Measurements from ENCODE around the gene CDC45. TPM values are rescaled to one million over a fixed set of nuclear protein-coding genes. Genes with fewer than 3 reads are reported as not detected.
"Not testable (repeated sequence)": the region's sequence is repeated elsewhere in the genome, so short reads cannot be mapped to it uniquely, and the experiment has no call there.

Gene CDC45
- total and polyA plus RNA-seq, 11 donors, result 0.15 to 3.1 (median 0.32) TPM; not detected in 4

GRCh38 chr22:19527321-19527721, 47.6 kb downstream of the CDC45 start:
- Histone ChIP-seq H3K4me1 (peaks cover 5 to 57% (median 31%) of the 10 kb centered on the region in 12 donors), H3K36me3 (peaks cover 0 to 2% (median 0%) of the 10 kb centered on the region in 9 donors), H3K4me3 (no peak overlapping the region), H3K9me3 (no peaks in the 10 kb centered on the region), H3K27me3 (peaks cover 9 to 35% (median 20%) of the 10 kb centered on the region in 9 donors), H3K27ac (peak overlapping the region in 7 of 12 donors; percentile 5 to 97 (median 26))
- no peak for TF ChIP-seq POLR2A (IDR thresholded peaks at IDR 0.05)
- TF ChIP-seq, protein P1, sequence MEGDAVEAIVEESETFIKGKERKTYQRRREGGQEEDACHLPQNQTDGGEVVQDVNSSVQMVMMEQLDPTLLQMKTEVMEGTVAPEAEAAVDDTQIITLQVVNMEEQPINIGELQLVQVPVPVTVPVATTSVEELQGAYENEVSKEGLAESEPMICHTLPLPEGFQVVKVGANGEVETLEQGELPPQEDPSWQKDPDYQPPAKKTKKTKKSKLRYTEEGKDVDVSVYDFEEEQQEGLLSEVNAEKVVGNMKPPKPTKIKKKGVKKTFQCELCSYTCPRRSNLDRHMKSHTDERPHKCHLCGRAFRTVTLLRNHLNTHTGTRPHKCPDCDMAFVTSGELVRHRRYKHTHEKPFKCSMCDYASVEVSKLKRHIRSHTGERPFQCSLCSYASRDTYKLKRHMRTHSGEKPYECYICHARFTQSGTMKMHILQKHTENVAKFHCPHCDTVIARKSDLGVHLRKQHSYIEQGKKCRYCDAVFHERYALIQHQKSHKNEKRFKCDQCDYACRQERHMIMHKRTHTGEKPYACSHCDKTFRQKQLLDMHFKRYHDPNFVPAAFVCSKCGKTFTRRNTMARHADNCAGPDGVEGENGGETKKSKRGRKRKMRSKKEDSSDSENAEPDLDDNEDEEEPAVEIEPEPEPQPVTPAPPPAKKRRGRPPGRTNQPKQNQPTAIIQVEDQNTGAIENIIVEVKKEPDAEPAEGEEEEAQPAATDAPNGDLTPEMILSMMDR (IDR thresholded peaks at IDR 0.05), result no peak
- WGBS, 4 donors, result 31 to 71% (median 68%) methylated on average over 1 to 5 of the region's 5 CpGs
- intact Hi-C loops (cut with DNase I), result loop anchor here in 6 of 10 donors (2.0 to 10.0 kb wide), 3 partner anchors 39 to 97 kb away; no protein-coding TSS in a partner anchor
- DNase-seq (no peak), ATAC-seq (peak in 1 of 4 donors; percentile 2)

DNA sequence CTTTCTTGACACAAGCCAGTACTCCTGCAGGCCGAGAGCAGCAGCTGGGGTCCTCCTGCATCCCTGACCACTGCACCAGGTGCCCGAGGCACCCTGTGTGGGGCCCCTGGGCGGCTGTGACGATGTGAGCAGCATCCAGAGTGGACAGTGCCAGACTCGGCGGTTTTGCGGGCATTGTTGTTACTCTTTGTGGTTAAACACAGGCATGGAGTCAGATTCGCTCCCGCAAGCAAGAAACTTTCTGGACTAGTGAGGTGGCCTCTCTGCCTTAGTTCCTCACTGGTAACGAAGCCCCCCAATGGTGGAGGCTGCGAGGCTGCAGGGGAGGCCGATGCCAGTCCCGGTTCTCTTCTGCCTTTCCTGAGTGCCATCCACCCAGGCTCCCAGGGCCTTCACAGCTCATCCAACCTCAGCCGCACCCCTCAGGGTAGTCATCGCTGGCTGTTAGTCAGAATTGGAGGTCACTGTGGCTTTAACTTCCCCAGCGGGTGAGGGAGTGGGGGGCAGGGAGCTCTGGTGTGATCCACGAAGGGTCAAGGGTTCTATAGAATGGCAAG, 48.2 kb downstream of the CDC45 start:
- Histone ChIP-seq H3K36me3 (no peaks in the 10 kb centered on the region), H3K27me3 (peaks cover 9 to 29% (median 19%) of the 10 kb centered on the region in 9 donors), H3K4me1 (peaks cover 5 to 51% (median 28%) of the 10 kb centered on the region in 12 donors), H3K4me3 (no peak overlapping the region), H3K9me3 (no peaks in the 10 kb centered on the region), H3K27ac (peak overlapping the region in 6 of 12 donors; percentile 5 to 97 (median 20))
- ATAC-seq (no peak), DNase-seq (no peak)
- no peak for TF ChIP-seq POLR2A (IDR thresholded peaks at IDR 0.05)
- TF ChIP-seq, protein P1 (IDR thresholded peaks at IDR 0.05), result no peak
- WGBS, 4 donors, result 78 to 83% (median 82%) methylated on average over 15 to 17 of the region's 17 CpGs
- intact Hi-C loops (cut with DNase I), result loop anchor here in 6 of 10 donors (2.0 to 10.0 kb wide), 3 partner anchors 39 to 97 kb away; no protein-coding TSS in a partner anchor

DNA sequence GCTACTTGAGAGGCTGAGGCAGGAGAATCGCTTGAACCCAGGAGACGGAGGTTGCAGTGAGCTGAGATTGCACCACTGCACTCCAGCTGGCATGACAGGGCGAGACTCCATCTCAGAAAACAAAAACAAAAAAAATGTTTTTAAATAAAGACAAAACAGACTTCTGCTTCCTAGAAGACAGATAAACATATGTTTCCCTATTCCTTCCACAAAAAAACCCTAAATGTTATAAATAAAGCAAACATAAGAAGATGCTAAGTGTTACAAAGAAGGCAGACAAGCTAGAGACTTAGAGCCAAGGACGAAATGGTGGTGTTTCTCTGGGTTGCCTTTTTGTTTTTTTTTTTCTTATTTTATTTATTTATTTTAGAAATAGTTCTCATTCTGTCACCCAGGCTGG, 50.1 kb downstream of the CDC45 start:
- TF ChIP-seq POLR2A (IDR thresholded peaks at IDR 0.05), result no peak
- TF ChIP-seq, protein P1 (IDR thresholded peaks at IDR 0.05), result no peak
- Histone ChIP-seq H3K27me3 (peaks cover 0 to 12% (median 3%) of the 10 kb centered on the region in 9 donors), H3K9me3 (no peaks in the 10 kb centered on the region), H3K36me3 (no peaks in the 10 kb centered on the region), H3K27ac (no peak overlapping the region), H3K4me3 (no peak overlapping the region), H3K4me1 (peaks cover 5 to 33% (median 21%) of the 10 kb centered on the region in 12 donors)
- no peak for DNase-seq
- ATAC-seq, result no peak
- 82 to 91% (median 86%) methylated on average over 4 of the region's 4 CpGs for WGBS, 4 donors
- intact Hi-C loops (cut with DNase I), result loop anchor here in 5 of 10 donors (5.0 to 10.0 kb wide), 2 partner anchors 37 to 95 kb away; no protein-coding TSS in a partner anchor

DNA sequence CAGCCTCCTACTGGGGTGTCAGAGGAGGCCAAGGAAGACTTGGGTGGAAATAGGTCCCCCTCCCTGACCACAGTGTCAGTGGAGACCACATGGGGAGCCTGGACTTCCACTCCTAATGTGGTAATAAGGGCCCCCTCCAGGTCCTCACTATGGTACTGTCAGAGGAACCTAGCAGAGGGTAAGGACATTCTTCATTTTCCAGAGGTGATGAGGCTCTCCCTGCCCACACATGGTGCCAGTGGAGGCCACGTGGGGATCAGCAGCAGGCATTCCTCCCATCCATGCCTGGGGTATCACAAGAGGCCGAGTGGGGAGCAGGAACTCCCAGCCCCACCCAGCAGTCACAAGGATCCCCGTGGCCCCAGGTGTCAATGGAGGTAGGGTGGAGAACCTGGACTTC, 51.0 kb downstream of the CDC45 start:
- Histone ChIP-seq H3K4me1 (peaks cover 5 to 24% (median 19%) of the 10 kb centered on the region in 12 donors), H3K27ac (no peak overlapping the region), H3K9me3 (no peaks in the 10 kb centered on the region), H3K27me3 (peaks cover 0 to 4% (median 0%) of the 10 kb centered on the region in 9 donors), H3K4me3 (no peak overlapping the region), H3K36me3 (no peaks in the 10 kb centered on the region)
- no peak for DNase-seq
- TF ChIP-seq, protein P1 (IDR thresholded peaks at IDR 0.05), result no peak
- TF ChIP-seq POLR2A (IDR thresholded peaks at IDR 0.05), result no peak
- intact Hi-C loops (cut with DNase I), result no loop called here
- 72 to 91% (median 80%) methylated on average over 1 to 3 of the region's 3 CpGs for WGBS, 4 donors
- peak in 1 of 4 donors; percentile 13 for ATAC-seq

- DNase-seq; ATAC-seq; intact Hi-C loops (cut with DNase I); H3K4me3 ChIP-seq; H3K27ac ChIP-seq; H3K36me3 ChIP-seq; H3K27me3 ChIP-seq; H3K9me3 ChIP-seq: not testable (repeated sequence)
- H3K4me1 ChIP-seq, result peaks cover 5 to 18% (median 14%) of the 10 kb centered on the region in 12 donors
- 90 to 97% (median 94%) methylated on average over 6 of the region's 6 CpGs for WGBS, 4 donors
These were observed 51.6 kb downstream of the CDC45 start for GRCh38 chr22:19531327-19531726.
